NCI-H2107 treated with DMSO at 0.1 percent for 48 hours (cell line): Measurements from ENCODE around the gene NR2C1.

Experiments
- DNase-seq: peaks from one replicate; lab custom pipeline; 2025; ENCODE audit not compliant: unreplicated experiment; lab: John Stamatoyannopoulos, UW

The NR2C1 gene

DNA sequence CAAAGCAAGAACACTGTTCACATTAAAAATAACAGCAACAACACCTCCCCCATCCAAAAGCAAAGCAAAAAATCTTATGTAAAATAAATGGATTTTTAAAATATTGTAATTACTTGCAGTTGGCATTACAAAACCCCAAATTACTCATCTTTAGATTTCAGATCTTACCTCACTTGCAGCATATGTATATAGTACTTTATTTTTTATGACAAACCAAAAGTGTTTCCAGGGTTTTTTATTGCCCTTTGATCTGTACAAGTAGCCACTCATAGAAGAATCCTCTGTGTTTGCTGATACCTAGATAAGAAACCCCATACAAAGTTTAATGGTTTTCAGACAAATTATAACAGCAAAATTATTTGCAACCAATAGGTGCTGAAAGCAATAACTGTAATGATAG, 12.2 kb upstream of the NR2C1 start:
- no peak for DNase-seq

- DNase-seq = no peak
Measured at GRCh38 chr12:95083938-95084337, 10.5 kb upstream of the NR2C1 start.

DNA sequence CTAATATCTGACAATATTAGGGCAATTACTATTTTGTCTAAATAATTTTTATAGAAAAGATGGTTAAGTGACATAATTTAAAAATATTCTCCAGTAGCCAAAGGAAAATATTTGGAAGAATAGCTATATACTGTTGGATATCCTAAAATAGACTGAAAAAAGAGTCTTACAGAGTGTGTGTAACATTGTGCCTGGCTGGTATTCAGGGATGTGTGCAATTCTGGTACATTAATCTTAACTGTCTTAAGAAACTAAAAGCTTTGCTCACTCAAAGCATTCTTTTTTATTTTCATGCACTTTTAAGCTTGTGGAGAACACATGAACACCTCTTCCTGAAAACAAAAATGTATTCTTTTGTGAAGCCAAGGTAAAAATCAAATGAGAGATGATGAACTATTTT, 10.1 kb upstream of the NR2C1 start:
- DNase-seq = no peak

DNA sequence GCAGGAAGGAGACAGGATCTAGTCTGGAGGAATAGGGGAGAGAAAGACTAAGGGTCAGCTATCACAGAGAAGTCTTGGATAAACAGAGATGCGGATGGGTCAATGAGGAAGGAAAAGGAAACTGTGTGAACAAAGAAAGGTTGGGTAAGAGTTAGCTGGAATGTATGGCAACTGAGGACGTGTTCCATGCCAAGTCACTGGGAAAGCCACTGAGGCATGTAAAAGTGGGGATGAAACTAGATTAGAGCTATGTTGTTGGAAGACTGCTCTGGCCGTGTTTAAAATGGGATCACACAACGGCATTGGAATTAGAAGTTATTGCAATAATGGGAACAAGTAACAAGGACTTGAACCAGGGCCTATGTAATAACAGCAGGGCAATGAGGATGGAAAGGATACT, 3.9 kb upstream of the NR2C1 start:
- DNase-seq = no peak

GRCh38 chr12:95074766-95075165, 1.3 kb upstream of the NR2C1 start:
- no peak for DNase-seq

DNA sequence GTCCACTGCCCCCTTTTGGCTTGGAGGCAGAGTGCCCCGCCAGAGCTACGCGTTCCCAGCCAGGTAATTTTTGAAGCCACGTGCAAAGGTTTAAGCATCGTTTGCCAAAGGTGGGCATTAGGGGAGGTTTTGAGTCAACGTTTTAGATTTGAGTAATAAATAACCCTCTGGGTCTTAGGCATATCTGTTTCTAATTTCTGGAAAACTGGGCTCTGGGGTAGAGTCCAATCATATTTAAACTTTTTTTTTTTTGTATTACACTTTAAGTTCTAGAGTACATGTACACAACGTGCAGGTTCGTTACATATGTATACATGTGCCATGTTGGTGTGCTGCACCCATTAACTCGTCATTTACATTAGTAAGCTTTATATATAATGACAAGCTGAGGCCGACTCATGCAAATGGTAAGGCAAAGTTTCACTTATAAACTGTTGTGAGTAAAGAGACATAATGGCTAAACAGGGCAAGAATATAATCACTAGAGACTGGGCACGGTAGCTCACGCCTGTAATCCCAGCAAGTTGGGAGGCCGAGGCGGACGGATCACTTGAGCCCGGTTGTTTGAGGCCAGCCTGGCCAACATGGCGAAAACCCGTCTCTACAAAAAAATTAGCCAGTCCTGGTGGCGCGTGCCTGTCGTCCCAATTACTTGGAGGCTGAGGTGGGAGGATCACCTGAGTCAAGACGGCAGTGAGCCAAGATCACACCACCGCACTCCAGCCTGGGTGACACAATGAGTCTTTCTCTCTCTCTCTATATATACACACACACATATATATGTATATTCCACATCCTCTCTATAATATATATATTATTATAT, 491 bp upstream of the NR2C1 start:
- no peak for DNase-seq

DNA sequence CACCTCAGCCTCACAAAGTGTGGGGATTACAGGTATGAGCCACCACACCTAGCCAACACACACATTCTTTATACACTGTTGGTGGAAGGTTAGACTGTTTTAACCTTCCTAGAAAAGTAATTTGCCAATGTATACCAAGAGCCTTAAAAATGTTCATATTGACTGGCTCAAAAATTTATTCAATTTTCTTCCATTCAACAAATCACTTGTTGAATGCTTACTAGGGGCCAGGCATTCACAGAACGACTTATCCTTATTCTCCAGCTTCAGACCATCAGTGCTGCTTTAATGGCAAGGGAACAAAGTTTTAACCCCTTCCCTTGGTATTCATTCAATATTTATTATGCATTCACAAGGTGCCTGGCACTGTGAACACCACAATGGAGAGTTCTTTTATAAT, 3.0 kb downstream of the NR2C1 start:
- no peak for DNase-seq

GRCh38 chr12:95066091-95066855, 7.1 kb downstream of the NR2C1 start:
- DNase-seq = no peak

DNA sequence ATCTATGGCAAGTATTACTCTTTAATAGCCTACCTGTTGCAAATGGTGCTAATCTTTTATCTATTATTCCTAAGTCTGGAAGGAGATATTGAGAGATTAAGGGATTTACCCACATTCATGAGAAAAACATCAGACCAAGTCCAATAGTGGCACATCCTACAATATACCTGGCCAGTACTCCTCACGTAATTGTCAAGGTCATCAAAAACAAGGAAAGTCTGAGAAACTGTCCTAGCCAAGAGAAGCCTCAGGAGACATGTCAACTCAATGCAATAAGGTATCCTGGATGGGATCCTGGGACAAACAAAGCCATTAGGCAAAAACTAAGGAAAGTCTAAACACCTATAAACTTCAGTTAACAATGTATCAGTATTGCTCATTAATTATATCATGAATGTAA, 12.5 kb downstream of the NR2C1 start:
- DNase-seq = no peak

DNA sequence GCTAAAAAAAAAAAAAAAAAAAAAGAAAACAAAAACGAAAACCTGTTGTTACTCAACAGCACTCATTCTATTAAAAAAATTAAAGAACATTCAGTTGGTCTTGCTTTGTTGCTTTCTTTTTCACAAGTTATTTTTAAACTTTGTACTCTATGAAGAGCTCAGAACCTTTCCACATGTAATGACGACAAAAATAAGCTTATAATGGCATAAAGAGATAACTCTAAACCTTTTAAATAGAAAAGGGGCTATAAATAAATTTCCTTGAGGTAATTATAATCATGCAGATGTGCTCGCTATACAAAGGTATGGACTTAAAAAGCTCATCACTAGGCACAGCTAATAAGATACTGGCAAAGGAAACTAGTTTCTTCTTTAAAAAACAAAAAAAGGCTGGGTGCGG, 13.4 kb downstream of the NR2C1 start:
- DNase-seq = no peak

DNA sequence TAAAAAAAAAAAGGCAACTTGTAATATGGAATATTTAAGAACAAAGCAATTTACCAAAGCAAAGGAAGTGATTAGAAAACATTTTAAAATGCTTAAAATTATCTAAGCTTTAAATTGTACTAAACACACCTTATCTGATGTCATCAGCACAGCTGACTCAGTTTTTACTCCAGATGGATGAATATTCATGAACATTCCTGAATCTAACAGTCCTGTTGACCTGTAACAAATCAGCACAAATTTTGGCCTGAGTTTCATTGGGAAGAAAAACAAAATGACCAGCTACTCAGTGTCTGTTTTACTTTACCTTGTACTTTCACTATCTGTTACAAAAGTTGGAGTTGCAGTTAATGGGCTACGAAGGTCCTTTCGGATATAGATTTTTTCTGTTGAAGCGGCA, 16.0 kb downstream of the NR2C1 start:
- no peak for DNase-seq

DNA sequence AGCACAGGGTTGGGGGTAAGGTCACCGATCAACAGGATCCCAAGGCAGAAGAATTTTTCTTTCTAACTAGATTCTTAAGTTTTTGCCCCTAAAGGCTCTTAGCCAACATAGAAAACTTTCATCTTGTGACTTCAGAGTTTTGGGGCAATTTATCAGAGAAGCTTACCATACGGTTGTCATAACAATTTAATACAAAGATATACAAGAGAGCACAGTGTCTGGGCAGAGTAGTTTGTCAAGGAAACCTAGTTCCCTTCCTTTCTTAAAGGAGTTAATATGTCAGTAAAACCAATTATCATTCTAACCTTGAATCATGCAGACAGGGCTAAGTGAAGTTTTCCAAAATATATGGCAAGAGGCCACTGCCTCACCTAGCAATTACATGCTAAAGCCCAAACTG, 18.4 kb downstream of the NR2C1 start:
- no peak for DNase-seq

GRCh38 chr12:95054206-95054605, 19.2 kb downstream of the NR2C1 start:
- no peak for DNase-seq

- DNase-seq = no peak
Measured at GRCh38 chr12:95051241-95051640, 22.2 kb downstream of the NR2C1 start.

GRCh38 chr12:95037906-95038305, 35.5 kb downstream of the NR2C1 start:
- no peak for DNase-seq

- DNase-seq = no peak
Measured at GRCh38 chr12:95034750-95035149, 38.7 kb downstream of the NR2C1 start.

DNA sequence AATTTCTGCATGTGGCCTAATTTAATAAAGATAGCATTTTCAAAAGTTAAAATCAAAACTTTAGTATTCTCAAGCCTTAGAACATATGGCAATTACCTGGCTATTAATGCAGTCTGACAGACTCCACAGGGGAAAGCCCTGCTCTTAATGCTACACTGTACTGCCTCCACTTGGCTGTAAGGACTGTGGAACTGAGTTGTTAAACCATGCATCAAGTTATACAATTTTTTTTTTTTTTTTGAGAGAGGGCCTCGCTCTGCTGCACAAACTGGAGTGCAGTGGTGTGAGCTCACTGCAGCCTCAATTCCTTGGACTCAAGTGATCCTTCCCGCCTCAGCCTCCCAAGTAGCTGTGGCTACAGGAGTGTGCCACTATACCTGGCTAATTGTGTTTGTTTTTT, 50.9 kb downstream of the NR2C1 start:
- DNase-seq = no peak

GRCh38 chr12:95017482-95017881, 55.9 kb downstream of the NR2C1 start:
- no peak for DNase-seq

GRCh38 chr12:95016120-95016519, 57.3 kb downstream of the NR2C1 start:
- DNase-seq = no peak

- no peak for DNase-seq
Measured at GRCh38 chr12:95014554-95014953, 58.9 kb downstream of the NR2C1 start.

- DNase-seq = no peak
Measured at GRCh38 chr12:95006206-95006605, 67.2 kb downstream of the NR2C1 start.

GRCh38 chr12:95004610-95005009, 68.8 kb downstream of the NR2C1 start:
- DNase-seq = no peak

- DNase-seq = no peak
Measured at GRCh38 chr12:95003921-95004272, 69.5 kb downstream of the NR2C1 start.
